Activated CD8-positive, alpha-beta memory T cell treated with anti-CD3 and anti-CD28 coated beads, Interleukin-2, amount 50 U/mL, for 48 hours (primary cell): ENCODE measurements around the gene OPRL1.
A peak's percentile ranks its signal among the peaks of the same experiment; 100 is the strongest.
"Not testable (repeated sequence)": the region's sequence is repeated elsewhere in the genome, so short reads cannot be mapped to it uniquely, and the experiment has no call there.

Source experiments
- DNase-seq: peaks from one replicate; pipeline ENCODE4 v3.0.0-alpha.2; 2020

Gene OPRL1

DNA sequence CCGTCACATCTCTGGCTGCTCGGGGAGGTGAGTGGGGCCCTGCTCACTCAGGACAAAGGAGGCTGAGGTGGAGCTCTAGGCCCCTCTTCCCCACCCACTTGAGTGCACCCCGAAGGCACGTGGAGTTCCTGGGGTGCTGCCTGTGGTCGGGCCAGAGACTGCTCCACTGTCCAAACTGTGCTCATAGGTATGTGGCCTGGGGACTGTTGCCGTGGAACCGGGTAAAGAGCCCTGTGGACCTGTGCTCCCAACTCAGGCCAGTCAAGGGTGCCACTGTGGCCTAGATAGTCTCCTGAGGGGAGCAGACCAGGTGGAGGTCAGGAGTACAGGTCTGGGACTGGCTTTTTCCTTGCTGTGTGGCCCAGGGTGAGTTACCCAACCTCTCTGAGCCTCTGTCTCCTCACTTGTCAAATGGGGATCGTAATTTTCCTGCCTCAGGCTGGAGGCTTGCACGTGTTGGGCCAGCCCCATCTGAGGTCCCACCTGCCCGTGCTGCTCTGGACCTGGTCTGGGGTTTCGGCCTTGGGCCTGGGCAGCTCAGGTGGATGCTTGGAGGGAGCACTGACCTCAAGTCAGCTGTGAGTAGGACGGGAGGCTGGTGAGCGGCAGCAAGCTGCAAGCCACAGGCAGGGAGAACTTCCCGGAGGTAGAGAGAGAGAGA is 39.9 kb downstream of the OPRL1 start:
- DNase-seq: peak; percentile 64

DNA sequence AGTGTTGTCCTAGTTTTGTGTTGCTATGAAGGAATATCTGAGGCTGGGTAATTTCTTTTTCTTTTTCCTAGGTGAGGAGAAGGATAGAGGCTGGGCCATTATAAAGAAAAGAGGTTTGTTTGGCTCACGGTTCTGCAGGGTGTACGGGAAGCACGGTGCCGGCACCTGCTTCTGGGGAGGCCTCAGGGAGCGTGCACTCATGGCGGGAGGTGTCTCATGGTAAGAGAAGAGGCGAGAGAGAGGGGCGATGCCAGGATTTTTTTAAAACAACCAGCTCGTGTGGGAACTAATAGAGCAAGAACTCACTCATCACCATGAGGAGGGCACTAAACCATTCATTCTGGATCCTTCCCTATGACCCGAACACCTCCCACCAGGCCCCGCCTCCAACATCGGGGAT is 41.7 kb downstream of the OPRL1 start:
- DNase-seq: peak; percentile 38

DNA sequence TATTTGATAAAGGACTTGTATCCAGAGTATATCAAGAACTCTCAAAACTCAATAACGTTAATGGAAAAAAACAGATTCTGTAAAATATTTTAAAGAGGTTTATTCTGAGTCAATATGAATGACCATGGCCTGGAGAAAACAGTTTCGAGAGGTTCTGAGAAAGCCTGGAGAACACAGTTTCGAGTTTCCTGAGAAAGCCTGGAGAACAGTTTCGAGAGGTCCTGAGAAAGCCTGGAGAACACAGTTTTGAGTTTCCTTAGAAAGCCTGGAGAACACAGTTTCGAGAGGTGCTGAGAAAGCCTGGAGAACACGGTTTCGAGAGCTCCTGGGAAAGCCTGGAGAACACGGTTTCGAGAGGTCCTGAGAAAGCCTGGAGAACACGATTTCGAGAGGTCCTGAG is 43.0 kb downstream of the OPRL1 start:
- DNase-seq: peak; percentile 8

DNA sequence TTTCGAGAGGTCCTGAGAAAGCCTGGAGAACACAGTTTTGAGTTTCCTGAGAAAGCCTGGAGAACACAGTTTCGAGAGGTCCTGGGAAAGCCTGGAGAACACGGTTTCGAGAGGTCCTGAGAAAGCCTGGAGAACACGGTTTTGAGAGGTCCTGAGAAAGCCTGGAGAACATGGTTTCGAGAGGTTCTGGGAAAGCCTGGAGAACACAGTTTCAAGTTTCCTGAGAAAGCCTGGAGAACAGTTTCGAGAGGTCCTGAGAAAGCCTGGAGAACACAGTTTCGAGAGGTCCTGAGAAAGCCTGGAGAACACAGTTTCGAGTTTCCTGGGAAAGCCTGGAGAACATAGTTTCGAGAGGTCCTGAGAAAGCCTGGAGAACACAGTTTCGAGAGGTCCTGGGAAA is 43.6 kb downstream of the OPRL1 start:
- DNase-seq: peak; percentile 7

DNA sequence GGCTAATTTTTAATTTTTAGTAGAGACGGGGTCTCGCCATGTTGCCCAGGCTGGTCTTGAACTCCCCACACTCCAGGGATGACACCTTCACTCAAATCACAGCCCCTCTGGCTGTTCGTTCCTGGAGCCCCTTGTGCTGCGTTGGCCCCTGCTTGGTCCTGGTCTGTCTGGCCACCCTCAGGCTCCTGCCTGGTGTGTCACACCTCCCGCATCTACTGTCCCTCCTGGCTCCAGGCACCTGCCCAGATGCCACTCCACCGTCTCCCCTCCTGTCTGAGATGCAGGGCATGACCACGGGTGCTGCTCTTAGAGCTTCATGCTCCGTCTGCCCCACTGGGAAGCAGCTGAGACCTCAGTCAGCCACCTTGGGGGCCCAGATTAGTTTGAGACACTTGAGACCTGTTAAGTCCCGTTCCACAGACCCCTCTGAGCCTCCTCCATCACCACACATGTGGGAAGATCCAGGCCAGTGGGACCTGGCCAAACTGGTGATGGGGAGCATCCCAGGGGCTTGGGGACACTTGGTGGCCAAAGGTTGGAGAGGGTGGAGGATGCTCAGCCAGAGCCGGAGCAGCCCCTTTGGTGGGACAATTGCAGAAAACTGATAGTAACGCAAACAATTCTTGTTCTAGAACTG is 49.4 kb downstream of the OPRL1 start:
- no peak for DNase-seq

DNA sequence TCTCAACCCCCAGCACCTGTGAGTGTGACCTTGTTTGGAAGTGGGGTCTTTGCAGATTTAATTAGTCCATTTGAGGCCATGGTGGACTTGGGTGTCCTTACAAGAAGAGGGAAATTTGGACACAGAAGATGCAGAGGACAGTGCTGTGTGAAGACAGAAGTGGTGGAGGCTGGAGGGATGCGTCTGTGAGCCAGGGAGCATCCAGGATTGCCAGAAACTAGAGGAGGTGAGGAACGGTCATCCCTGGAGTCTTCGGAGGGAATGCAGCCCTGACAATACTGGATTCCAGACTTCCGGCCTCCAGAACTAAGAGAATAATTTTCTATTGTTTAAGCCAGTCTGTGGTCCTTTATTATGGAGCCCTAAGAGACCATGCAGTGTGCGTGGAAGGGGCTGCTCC is 50.4 kb downstream of the OPRL1 start:
- no peak for DNase-seq

DNA sequence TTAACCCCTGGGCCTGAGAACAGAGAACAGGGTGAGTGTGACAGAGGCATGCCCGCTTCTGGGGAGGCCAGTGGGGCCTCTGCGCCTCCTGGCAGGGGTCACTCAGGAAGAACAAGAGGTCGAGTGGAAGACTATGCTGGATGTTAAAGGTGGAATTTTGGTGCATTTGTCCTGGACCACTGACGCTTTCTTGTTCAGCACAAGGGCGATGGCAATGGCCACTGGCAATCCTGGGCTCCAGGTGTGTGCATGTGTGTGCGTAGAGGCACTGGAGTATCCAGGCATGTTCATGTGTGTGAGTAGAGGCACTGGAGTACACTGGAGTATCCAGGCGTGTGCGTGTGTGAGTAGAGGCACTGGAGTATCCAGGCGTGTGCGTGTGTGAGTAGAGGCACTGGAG is 51.0 kb downstream of the OPRL1 start:
- DNase-seq: no peak

DNA sequence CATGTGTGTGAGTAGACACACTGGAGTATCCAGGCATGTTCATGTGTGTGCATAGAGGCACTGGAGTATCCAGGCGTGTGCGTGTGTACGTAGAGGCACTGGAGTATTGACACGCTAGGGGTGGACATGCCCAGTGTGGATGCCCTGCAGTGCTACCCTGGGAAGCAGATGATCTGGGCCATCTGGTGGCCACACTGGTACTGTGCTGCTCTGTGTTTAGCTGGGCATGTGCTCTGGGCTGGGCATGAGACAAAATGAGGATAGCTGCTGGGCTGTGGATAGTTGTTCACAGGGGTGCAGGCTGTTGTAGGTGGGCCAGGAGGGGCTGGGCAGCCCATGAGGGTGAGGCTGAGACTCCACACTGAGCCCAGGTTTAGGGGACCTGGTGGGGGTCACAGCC is 51.5 kb downstream of the OPRL1 start:
- DNase-seq: no peak

DNA sequence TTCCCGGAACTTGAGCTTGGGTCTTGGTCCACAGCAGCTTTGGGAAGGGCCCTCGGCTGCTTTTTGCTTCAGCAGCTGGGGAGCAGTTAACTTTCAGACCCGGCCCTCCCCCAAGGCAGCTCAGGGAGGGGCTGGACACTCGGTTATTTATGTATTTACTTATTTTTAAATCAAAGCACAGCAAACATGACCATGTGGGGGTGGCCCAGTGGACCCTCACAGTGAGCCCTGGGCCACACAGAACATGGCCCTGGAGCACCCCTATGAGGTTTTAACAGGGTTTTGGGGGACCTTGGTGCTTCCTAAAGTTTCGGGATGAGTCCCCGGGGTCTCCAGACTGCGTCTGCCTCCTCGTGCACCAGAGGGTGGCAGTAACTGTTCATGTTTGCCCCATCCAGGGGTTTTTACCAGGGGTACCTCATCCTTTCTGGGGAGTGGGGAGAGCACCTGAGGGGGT is 54.1 kb downstream of the OPRL1 start:
- no peak for DNase-seq

DNA sequence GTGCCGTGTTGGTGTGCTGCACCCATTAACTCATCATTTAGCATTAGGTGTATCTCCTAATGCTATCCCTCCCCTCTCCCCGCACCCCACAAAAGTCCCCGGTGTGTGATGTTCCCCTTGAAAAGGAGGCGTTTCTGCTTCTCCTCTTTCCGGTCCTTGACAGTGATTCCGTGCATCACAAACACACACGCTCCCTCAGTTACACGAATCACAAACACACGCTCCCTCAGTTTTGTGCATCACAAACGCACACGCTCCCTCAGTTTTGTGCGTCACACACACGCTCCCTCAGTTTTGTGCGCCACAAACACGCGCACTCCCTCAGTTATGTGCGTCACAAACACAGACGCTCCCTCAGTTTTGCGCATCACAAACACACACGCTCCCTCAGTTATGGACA is 54.9 kb downstream of the OPRL1 start:
- not testable (repeated sequence) for DNase-seq

DNA sequence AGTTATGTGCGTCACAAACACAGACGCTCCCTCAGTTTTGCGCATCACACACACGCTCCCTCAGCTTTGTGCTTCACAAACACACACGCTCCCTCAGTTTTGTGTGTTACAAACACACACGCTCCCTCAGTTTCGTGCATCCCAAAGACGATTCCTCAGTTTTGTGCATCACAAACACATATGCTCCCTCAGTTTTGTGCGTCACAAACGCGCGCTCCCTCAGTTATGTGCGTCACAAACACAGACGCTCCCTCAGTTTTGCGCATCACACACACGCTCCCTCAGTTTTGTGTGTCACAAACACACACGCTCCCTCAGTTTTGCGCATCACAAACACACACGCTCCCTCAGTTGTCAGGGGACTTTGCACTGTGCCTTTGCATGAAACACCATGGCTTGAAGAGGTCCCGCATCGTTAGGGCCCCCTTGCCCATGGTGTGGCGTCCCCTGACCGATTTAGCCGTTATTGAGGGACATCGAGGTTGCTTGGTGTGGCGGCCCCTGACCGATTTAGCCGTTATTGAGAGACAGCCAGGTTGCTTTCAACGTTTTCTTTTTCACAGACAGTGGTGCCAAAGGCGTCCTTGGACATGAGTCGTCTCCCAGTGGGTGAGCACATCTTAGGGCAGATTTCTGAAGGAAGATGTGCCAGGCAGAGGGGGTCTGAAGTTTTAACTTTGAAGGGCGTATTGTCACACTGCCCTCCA is 56.3 kb downstream of the OPRL1 start:
- no peak for DNase-seq

DNA sequence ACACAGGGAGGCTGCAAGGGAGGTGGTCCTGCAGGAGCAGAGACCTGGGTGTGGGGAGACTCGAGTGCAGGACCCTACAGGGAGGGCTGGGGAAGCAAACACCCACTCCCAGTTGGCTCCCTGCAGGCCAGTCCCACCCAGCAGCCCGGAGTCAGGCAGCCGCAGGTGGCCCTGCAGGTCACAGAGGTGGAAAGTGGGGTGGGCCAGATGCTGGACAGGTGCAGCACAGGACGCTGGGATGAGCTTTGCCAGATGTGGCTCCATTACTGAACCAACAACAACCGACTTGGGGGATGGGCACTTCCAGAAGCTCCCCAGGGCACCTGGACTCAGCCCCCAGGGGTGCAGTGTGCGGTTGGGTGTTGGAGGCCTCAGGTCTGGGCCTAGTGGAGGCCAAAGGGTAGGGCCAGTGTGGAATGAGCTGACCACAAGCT is 57.7 kb downstream of the OPRL1 start:
- DNase-seq: no peak

DNA sequence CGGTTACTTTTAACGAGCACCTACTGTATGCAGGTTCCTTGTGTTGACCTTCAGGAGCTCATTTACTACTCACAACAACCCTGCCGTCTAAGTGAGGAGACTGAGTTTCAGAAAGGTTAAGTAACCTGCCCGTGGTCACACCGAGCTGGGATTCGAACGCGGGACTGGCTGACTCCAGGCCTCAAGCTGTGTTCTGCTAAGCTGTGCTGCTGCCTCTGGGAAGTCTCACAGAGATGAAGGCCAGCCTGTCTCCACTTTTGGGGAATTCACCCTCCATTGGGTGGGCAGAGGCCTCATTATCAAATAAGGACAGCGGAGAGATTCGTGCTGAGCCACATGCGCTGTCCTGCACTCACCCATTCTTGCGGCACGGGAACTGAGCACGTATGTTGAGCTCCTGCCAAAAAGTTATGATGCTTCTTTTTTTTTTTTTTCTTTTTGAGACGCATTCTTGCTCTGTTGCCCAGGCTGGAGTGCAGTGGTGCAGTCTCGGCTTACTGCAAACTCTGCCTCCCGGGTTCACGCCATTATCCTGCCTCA is 58.5 kb downstream of the OPRL1 start:
- DNase-seq: no peak

DNA sequence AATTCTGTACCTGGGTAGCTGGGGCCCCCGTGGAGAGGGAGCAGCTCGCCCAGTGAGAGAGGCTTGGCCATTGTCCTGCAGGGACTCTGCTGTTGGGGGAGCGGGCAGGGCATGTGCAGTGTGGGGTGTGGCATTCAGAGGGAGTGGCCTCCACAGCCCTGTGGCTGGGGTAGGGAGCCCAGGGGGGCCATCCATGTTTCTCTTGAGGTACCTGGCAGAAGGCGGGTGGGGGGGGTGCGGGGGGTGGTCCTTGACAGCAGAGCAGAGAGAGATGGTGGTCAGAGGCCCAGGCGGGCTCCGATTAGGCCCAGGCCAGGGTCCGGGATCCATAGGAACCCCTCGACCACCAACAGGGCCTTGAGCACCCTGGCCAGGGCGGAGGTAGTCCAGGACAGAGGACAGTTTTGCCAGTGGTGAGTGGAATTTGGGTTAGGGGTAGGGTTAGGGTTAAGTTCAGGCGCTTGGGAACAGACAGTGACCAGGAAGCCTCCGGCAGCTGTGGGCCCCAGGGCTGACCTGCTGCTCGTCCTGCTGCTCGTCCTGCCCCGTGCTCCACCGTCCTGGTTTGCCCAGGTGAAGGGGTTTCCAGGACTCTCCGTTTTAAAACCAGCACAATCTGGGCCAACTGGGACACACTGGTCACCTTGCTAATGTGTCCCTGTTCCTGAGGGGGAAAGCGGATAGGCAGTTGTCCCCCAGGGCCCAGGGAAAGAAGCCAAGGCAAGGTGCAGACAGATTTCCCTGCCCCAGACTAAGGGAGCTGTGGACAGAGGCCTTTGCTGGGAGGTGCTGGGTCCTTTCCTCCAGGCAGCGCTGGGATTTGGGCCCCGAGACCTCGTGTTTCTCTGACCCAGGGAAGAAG is 59.5 kb downstream of the OPRL1 start:
- DNase-seq: no peak

DNA sequence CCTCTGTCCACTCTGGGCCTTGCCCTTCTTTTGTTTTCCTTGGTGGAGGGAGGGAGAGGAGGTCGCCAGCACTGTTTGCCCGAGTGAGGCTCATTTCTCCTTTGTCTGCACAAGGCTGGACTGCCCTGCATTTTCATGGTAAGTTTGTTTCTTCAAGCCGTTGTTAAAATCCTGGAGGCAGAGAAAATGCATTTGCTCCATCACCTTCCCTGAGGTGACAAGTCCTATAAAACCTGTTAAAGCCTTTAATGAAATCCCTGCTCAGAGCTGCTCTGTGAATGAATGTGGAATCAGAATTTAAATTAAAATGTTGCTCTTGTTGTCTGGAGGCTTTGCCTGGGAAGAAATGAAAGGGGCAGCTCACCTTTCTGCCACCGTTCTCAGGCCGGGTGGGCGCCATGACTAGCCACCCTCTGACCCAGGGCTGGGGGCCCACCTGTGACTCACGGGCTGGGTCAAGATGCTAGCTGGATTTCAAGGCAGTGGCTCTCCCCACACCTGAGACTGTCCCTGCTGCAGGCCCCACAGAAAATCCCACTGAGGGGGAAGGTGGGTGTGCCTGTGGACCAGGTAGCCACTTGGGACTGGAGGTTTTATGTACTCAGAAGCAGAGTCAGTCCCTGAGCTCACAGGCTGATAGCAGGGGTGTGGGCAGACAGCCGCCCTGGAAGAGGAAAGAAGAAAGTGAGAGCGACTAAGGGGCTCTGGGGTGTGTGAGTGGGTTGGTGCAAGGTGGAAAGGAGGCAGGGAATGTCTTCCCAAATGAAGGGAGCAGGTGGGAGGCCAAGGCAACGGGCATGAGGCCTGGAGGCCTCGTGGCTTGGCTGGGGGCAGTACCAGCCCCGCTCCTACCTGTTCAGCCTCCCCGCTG is 60.4 kb downstream of the OPRL1 start:
- no peak for DNase-seq

DNA sequence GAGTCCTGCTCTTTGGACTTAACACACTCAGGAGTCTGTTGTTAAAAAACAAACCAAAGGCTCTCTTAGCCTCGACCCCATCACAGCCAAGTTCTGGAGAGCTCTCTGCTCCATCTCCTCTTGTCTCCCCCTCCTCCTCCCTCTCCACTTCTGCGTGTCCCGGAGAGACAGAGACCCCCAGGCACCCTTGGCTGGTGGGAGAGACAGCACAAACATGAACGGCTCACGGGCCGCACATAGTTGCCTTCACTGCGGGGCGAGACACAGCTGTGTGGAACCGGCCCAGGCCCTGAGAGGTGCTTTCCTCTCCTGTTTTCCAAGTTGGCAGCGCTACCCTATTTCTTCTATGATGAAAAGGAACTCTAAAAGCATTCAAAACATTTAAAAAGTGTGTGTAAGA is 61.1 kb downstream of the OPRL1 start:
- DNase-seq: no peak

DNA sequence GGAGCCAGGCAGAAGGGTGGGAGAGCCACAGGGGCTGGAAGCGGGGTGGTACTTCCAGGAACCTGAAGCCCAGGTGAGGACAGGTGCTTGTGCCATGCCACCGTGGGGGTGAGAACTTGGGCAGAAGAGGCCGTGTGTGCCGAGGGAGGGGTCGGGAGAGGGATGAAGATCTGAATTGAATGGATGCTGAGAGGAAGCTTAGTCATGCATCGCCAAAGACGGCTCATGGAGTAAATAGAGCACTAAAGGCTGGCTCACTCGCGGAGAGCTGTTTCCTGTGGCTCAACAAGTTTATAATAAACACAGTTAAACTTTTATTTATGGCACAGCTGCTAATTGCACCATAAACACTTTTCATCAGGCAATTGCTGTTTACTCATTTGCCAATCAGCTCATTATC is 62.7 kb downstream of the OPRL1 start:
- DNase-seq: no peak

DNA sequence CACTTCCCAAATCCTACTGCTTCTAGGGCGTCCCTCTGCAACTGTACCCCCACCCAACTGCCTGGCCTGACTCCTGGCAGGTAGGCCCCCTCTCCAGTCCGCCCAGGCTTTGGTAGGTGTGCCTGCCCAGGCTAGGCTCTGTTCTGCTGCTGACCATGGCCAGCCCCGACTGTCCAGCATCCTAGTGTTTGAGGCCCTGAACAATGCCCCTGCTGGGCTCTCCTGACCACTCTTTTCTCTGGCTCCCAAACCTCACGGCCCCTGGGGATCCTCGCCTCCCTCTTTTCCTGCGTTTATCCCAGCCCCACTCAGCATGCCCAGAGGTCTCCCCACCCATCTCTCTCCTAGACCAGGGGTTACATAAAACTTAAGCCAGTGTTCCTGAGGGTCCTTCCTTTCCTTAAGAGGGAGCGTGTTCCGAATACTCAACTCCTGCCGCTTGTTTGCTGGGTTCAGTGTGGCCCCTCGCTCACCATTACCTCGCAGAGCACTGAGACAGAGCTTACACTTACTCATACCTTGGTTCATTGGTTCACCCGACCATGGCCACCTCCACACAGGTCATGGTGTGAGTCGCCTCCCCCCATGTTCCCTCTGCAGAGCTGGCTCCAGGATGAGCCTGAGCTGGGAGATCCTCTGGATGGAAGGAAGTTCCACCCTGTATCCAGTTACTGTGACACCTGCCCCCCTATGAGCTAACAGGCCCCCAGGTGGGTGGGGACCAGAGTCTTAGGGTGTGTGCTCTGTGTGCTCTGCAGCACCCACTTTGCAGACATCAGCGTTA is 63.3 kb downstream of the OPRL1 start:
- DNase-seq: no peak

DNA sequence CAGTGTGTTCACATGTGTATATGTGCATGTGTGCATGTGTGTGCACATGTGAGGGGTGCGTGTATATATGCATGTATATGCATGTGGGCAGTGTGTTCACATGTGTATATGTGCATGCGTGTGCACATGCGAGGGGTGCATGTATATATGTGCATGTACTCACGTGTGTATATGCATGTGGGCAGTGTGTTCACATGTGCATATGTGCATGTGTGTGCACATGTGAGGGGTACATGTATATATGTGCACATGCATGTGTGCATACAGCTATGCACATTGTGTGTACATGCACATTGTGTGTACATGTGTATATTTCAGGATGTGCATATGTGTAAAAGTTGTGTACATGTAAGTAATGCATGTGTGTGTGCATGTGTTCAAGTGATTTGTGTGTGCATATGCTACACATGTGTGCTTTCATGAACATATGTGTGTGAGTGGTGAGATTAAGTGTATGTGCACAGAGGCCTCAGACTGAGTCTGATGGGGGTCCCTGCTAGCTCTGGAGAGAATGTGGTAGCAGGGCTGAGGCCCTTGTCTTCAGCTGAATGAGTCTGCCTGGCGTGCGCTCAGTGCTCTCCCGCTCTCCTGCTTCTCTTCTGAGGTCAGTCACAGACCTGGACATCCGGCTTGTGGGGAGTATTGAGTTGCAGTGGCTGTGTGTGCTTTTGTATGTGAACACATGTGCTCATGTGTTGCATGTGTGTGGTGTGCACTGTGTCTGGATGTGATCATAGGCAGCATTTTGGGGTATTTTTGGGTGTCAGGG is 64.4 kb downstream of the OPRL1 start:
- DNase-seq: no peak
